Adrenal gland (tissue), 12 donors: ENCODE data around the gene NFATC3. TPM values are rescaled to one million over a fixed set of nuclear protein-coding genes. Genes with fewer than 3 reads are reported as not detected.

Source experiments
- DNase-seq, 7 donors: peaks; one replicate each; pipeline ENCODE4 v3.0.0-alpha.2; 2019 to 2020
- H3K27ac ChIP-seq, 5 donors: fragments of 200-600 bp; sonication (generic) in 4 of 5; 1 replicate in 3 of 5; 2 replicates in 2 of 5; pipeline versions ENCODE4 v1.5.1 to v1.8.0; 2016 to 2020; ENCODE audit warnings: mild to moderate bottlenecking in 1 of 5
- H3K27me3 ChIP-seq: fragments of 200-600 bp; 2 replicates; pipeline ENCODE4 v1.8.0; 2021
- H3K36me3 ChIP-seq, 2 donors: fragments of 200-600 bp; replicated peaks in 1 of 2; 1 replicate in 1 of 2; 2 replicates in 1 of 2; pipeline versions ENCODE4 v1.5.1 to v1.8.0; 2018 to 2022
- H3K4me1 ChIP-seq, 2 donors: fragments of 200-600 bp; replicated peaks in 1 of 2; 1 replicate in 1 of 2; 2 replicates in 1 of 2; pipeline versions ENCODE4 v1.5.1 to v1.8.0; 2018 to 2021
- H3K4me3 ChIP-seq, 4 donors: fragments of 200-600 bp; sonication (generic) in 3 of 4; one replicate each; pipeline ENCODE4 v1.5.1; 2016 to 2018
- H3K9me3 ChIP-seq, 3 donors: fragments of 200-600 bp; sonication (generic) in 1 of 3; replicated peaks in 1 of 3; 1 replicate in 2 of 3; 2 replicates in 1 of 3; pipeline versions ENCODE4 v1.5.1 to v1.8.0; 2016 to 2021
- POLR2A ChIP-seq, 2 donors: fragments of 450-650 bp; IDR thresholded peaks; one replicate each; pipeline ENCODE4 v1.6.1; 2017; ENCODE audit warnings: antibody characterized with exemption in 2 of 2, mild to moderate bottlenecking in 2 of 2, moderate library complexity in 1 of 2
- WGBS, 4 donors: extraction: QIAGEN DNeasy Blood & Tissue Kit in 2 of 4; methylation state at CpG; one replicate each; pipeline versions ENCODE4 v1.1.5 to v1.1.7; 2013 to 2017; 5-methylcytosine and 5-hydroxymethylcytosine counted together
- intact Hi-C, 2 donors: fragments of 100-400 bp; cut with DNase I; formaldehyde crosslinking; loops; one replicate each; pipeline versions ENCODE4 v1.14.1 to v1.15.0; 2022 to 2023
- polyA plus RNA-seq, 3 donors: library from polyadenylated mRNA; stranded (reverse); fragments of 200-250 nt in 2 of 3; fragments of 350-450 nt in 1 of 3; fragmentation: Illumina TruSeq in 1 of 3; extraction: RNeasy Lipid Tissue Mini Kit (QIAGEN cat#74804) in 1 of 3; gene quantifications; one replicate each; pipeline ENCODE4 v1.2.3, GENCODE V29; 2013 to 2014
- total RNA-seq, 9 donors: library from RNA; depleted of rRNA in 4 of 9; stranded (reverse); fragments of >200 nt in 4 of 9; fragments of 120-200 nt in 1 of 9; fragmentation: NEBNext Ultra II Directional in 1 of 9; extraction: Animal tissue kit (Norgen Biotek cat#: 25700) in 1 of 9; gene quantifications; one replicate each; pipeline versions ENCODE4 v1.1.0 to v1.2.4, GENCODE V29; 2013 to 2023
- TF ChIP-seq, protein P1 (sequence below), 6 experiments: fragments of 450-650 bp in 4 of 6; fragments of 200-600 bp in 2 of 6; sonication (generic) in 1 of 6; IDR thresholded peaks; 1 replicate in 5 of 6; 2 replicates in 1 of 6; pipeline versions ENCODE4 v1.5.1 to v1.8.0; 2016 to 2021; ENCODE audit warnings: antibody characterized with exemption in 6 of 6, mild to moderate bottlenecking in 2 of 6, moderate library complexity in 1 of 6
- donor health status: healthy with polysubstance abuse.
- donor health status: Bipolar disorder and iron deficiency.
- donor health status: DM: yes; HTN: yes; CAD: no.
- donor health status: DM: no; HTN: no; CAD: no.
- donor health status: DM: no; HTN: no; CAD: no.
- donor health status: DM: yes; HTN: yes; CAD: no.

NFATC3 gene
- total and polyA plus RNA-seq, 12 donors: 6.6 to 81.2 (median 34.3) TPM

DNA sequence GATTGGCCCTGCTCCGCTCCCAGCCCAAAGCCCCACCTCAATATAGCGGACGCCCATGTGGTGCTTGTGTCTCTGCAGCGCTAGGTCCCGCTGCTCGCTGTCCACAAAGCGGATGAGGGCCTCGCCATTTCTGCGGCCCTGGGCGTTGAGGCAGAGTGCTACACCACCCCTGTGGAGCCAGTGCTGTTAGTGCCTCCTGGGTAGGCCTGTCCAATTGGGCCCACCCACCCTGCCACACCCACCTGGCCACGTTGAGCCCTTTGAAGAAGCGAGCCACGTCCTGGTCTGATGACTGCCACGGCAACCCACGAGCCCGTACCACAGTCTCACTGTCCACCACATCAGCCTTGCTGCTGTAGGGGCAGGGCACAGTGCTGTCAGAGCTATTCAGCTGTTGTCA lies 147.2 kb downstream of the NFATC3 start:
- intact Hi-C loops: loop anchor here (5.0 to 10.0 kb wide), 2 partner anchors 138 to 240 kb away; no protein-coding TSS in a partner anchor
- TF ChIP-seq, protein P1, sequence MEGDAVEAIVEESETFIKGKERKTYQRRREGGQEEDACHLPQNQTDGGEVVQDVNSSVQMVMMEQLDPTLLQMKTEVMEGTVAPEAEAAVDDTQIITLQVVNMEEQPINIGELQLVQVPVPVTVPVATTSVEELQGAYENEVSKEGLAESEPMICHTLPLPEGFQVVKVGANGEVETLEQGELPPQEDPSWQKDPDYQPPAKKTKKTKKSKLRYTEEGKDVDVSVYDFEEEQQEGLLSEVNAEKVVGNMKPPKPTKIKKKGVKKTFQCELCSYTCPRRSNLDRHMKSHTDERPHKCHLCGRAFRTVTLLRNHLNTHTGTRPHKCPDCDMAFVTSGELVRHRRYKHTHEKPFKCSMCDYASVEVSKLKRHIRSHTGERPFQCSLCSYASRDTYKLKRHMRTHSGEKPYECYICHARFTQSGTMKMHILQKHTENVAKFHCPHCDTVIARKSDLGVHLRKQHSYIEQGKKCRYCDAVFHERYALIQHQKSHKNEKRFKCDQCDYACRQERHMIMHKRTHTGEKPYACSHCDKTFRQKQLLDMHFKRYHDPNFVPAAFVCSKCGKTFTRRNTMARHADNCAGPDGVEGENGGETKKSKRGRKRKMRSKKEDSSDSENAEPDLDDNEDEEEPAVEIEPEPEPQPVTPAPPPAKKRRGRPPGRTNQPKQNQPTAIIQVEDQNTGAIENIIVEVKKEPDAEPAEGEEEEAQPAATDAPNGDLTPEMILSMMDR (IDR thresholded peaks at IDR 0.05): no peak
- TF ChIP-seq POLR2A (IDR thresholded peaks at IDR 0.05): no peak

DNA sequence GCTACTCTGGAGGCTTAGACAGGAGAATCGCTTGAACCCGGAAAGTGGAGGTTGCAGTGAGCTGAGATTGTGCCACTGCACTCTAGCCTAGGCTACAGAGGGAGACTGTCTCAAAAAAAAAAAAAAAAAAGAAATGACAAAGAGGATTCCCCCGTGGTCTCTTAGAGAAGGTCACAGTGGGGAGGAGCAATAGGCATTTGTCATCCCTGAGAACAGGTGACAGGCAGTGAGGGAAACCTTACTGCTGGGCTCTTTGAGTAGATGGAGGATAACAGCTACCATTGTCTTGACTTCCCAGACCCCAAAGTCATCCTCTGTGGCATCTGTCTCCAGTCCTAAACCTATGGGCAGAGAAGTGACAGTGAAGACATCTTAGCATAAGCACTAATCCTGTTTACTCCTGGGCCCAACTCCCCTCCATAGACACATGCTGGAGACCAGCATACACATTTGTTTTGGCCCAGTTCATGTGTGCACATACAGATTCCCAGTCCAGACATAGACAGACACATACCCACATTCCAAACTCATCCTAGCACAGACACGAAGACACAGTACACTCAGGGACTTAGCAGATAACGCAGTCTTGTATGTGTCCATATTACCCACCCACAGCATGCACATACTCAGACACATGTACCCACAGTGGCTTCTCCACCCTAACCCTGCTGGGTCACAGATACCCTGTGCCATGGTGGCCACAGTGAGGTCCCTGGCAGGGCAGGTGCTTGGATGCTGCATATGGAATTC lies 148.1 kb downstream of the NFATC3 start:
- intact Hi-C loops: loop anchor here (5.0 to 10.0 kb wide), 2 partner anchors 138 to 241 kb away; no protein-coding TSS in a partner anchor

More for the DNA sequence above, 147.2 kb downstream of the NFATC3 start:
- 78 to 91% (median 89%) methylated on average over 4 to 16 of the region's 16 CpGs for WGBS, 4 donors
- H3K27ac ChIP-seq: no peak overlapping the region
- H3K9me3 ChIP-seq: no peaks in the 10 kb centered on the region
- H3K4me3 ChIP-seq: no peak overlapping the region
- no peaks in the 10 kb centered on the region for H3K27me3 ChIP-seq
- H3K36me3 ChIP-seq: no peaks in the 10 kb centered on the region
- peak in 1 of 7 donors; percentile 54 for DNase-seq
- H3K4me1 ChIP-seq: peaks cover 8 to 24% of the 10 kb centered on the region in 2 donors

DNA sequence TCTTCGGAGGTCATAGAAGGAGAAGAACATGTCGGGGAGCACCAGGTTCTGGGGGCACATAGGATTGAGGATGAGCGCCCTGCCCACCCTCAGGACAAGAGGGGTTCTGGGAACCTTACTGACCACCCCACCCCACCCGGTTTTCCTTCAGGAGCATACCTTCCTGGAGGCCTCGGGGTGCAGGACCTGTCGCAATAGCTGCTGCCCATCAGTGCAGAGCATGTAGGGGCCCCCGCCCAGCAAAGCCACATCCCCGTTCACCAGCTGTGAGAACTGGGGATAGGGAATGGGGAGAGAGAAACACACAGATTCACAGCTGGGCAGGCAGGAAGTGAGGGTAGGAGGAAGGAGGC lies 148.6 kb downstream of the NFATC3 start:
- TF ChIP-seq, protein P1 (IDR thresholded peaks at IDR 0.05): no peak
- TF ChIP-seq POLR2A (IDR thresholded peaks at IDR 0.05): no peak
- peak in 3 of 7 donors; percentile 20 to 51 (median 34) for DNase-seq
- Histone ChIP-seq H3K4me3 (no peak overlapping the region), H3K27ac (no peak overlapping the region), H3K27me3 (no peaks in the 10 kb centered on the region), H3K9me3 (no peaks in the 10 kb centered on the region), H3K4me1 (peaks cover 5 to 19% of the 10 kb centered on the region in 2 donors), H3K36me3 (no peaks in the 10 kb centered on the region)
- 72 to 86% (median 74%) methylated on average over 8 of the region's 8 CpGs; no CpG with 5 or more reads in 1 of the 4 donors for WGBS, 4 donors
- intact Hi-C loops: loop anchor here (5.0 to 10.0 kb wide), 2 partner anchors 139 to 242 kb away; no protein-coding TSS in a partner anchor

More for the DNA sequence above, 148.1 kb downstream of the NFATC3 start:
- H3K36me3 ChIP-seq: no peaks in the 10 kb centered on the region
- TF ChIP-seq, protein P1 (IDR thresholded peaks at IDR 0.05): no peak
- TF ChIP-seq POLR2A (IDR thresholded peaks at IDR 0.05): no peak
- 73 to 77% (median 75%) methylated on average over 4 to 5 of the region's 5 CpGs for WGBS, 4 donors
- H3K9me3 ChIP-seq: no peaks in the 10 kb centered on the region
- no peak overlapping the region for H3K4me3 ChIP-seq
- DNase-seq: peak in 1 of 7 donors; percentile 50
- H3K27ac ChIP-seq: no peak overlapping the region
- peaks cover 5 to 19% of the 10 kb centered on the region in 2 donors for H3K4me1 ChIP-seq
- no peaks in the 10 kb centered on the region for H3K27me3 ChIP-seq

DNA sequence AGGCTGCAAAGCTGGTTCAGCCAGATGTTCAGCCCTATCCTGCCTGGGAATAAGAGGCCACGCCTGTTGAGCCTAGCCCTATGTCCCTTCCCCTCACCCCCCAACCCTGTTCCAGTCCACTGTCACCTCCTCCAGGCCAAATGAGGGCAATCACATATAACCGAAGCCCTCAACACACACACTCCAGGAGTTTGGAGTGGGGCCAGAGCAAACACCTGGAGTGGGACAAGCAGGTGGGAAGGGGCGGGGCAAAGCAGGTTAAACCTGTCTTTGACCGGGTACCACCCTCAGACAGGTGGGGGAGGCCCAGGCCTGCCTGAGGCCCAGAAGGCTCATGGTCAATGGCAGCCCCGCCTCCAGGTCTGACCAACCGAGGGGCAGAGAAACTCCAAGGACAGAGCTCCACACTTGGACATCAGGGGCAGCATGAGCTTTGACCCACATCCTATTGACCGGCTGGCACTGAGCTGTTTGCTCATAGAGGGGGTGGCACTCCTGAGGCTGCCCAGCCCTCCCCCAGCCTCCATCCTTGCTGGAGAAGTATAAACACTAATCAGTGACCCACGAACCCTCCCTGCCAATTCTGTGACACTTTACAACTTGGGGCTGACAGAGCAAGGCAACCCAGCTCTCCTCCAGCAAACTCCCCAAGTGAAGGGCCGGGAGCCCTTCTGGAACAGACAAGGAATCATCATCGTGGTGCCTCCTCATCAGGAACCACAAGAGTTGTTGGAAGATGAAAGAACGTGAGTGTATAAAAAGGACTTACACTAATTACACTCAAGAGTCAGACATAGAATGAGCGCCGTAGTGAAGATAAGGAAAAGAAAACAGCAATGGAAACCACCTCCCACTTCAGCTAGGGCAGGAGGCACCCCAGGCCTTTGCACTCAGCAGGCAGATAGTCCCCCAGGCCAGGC lies 149.3 kb downstream of the NFATC3 start:
- Histone ChIP-seq H3K9me3 (no peaks in the 10 kb centered on the region), H3K4me1 (peaks cover 5 to 19% of the 10 kb centered on the region in 2 donors), H3K36me3 (no peaks in the 10 kb centered on the region), H3K27ac (no peak overlapping the region), H3K4me3 (no peak overlapping the region), H3K27me3 (no peaks in the 10 kb centered on the region)
- 61 to 81% (median 72%) methylated on average over 8 to 13 of the region's 13 CpGs for WGBS, 4 donors
- TF ChIP-seq POLR2A (IDR thresholded peaks at IDR 0.05): no peak
- TF ChIP-seq, protein P1 (IDR thresholded peaks at IDR 0.05): no peak
- intact Hi-C loops: loop anchor here (5.0 to 10.0 kb wide), 2 partner anchors 140 to 242 kb away; no protein-coding TSS in a partner anchor
- peak in 2 of 7 donors; percentile 25 to 59 for DNase-seq
